GM18505 (cell line): ENCODE measurements around the gene LCOR.

Source experiments
- ATAC-seq: cut with Tn5 transposase; IDR thresholded peaks from one replicate; pipeline ENCODE4 v1.9.1; 2021; ENCODE audit not compliant: unreplicated experiment
- POLR2A ChIP-seq: IDR thresholded peaks from 4 replicates; pipeline ENCODE4 v1.6.1; 2011; ENCODE audit warnings: borderline replicate concordance; ENCODE audit not compliant: insufficient read depth, insufficient read length; ENCODE audit errors: extremely low read depth

The LCOR gene

DNA sequence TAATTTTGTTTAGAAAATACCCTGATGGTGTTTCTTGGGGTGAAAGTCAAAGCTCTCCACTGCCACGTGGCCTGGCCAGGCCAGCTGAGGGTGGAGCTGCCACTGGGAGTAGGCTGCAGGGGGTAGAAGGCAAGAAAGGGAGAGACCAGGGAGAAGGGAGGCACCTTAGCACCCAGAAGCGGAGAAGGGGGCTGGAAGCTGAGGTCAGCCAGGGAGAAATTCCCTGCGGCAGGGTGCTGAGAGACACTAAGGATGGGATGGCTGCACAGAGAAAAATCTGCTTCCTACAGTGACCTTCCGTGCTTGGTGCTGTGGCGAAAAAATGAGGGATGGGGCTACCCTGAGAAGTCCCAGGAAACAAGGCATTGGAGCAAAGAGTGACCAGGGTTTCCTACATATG is 210.0 kb downstream of the LCOR start:
- no peak for TF ChIP-seq POLR2A
- no peak for ATAC-seq

DNA sequence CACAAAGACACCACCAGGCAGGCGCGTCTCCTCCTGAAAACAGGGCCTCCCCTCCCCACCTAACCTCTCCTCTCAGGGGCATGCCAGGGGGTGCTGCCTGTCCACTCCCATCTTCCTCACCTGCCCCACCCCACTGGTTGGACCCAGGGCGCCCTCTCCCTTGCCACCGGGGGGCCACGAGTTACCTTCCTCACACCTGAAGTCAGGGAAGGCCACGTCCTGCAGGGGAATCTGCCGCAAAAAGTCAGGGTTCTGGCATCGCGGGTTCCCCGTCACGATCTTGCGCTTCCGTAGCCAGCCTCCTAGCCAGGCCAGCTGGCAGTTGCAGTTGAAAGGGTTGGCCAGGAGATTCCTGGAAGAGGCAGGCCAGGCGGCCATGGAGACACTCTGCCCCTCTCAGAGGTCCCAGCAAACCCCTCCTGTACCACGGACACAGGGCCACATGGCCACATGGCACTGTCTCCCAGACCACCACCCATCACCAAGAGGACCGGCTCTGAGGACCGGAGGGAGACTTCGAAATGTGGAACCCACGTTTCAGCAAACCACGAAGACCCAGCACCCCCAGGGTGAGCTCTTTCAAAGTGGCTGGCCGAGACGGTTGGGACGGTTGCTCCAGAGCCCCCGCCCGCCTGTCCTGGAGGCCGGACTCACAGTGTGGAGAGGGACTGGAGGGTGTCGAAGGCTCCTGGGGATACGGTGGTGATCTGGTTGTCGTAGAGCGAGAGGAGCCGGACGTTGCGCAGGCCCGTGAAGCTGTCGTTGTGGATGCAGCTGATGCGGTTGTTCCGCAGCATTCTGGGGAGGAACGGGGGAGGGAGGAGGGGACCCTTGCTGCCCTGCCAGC is 210.8 kb downstream of the LCOR start:
- ATAC-seq, result no peak
- no peak for TF ChIP-seq POLR2A

DNA sequence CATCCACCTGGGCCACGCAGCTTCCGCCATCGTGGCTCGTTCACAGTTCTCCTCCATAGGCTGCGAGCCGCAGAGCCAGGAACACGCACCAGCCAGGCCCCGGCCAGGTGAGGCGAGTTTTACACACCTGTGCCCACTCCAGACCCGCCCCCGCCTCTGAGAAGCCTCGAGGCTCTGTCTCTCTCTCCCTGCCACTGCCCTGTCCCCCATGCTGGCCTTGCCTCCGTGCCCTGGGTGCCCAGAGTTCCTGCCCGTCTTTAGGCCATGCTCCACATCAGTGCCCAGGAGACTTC is 211.4 kb downstream of the LCOR start:
- no peak for TF ChIP-seq POLR2A

More for the DNA sequence above, 211.4 kb downstream of the LCOR start:
- no peak for ATAC-seq
